HG02642 (cell line): ENCODE data around the gene EPB41L4A.
"Not testable (repeated sequence)": the region's sequence is repeated elsewhere in the genome, so short reads cannot be mapped to it uniquely, and the experiment has no call there.

Experiments
- ATAC-seq: cut with Tn5 transposase; IDR thresholded peaks from one replicate; pipeline ENCODE4 v1.9.1; 2021; ENCODE audit warnings: mild to moderate bottlenecking; ENCODE audit not compliant: unreplicated experiment, poor library complexity

Gene EPB41L4A

GRCh38 chr5:112222997-112223396, 196.1 kb downstream of the EPB41L4A start:
- not testable (repeated sequence) for ATAC-seq

DNA sequence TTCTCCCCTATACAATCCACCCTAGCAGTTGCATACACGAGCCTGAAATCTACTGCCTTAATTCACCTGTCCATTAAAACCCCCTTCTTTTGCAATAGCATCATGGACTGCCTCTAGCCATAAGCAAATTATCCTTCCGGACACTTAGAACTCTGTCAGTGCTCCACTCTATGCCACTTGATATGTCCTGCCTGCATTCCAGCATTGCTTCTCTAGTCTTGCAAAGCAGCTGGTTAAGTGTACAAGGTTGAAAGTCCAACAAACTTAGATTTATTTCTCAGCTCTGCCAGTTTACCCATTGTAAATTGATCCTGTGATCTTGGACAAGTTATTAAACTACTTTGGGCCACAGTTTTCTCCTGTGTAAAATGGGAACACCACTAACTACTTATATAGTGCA, 197.9 kb downstream of the EPB41L4A start:
- no peak for ATAC-seq

GRCh38 chr5:112219000-112219399, 200.1 kb downstream of the EPB41L4A start:
- ATAC-seq, result no peak

DNA sequence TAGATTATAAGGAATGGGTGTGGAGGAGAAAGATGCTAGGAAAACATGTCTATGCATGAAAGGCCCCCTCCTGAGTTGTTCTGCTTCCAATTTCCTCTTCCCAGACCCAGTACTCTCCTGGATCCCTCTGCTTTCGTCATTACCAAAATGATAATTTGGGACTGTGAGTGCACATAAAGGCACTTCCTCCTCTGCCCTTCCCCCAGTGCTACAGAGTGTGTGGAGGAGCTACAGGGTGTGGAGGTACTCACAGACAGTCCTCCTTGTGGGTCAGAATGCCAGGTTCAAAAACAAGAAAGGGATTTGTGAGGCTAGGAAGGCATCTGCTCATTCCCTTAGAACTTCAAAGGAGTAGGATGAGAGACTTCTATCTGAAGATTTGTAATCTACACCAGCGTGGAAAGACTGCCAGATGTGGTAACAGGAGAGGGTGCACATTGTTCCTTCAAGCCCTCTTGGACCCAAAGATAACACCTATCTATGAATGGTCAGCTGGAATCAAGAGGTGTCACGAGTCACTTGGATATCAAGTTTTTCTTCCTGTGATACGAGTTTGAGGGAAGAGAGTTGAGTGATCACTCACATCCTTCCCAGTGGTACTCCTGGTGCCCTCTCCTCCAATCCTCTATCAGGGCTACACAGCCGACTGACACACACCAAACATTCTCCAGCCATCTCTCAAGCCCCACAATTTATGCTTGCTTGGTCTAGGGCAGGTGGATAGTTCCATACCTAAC, 201.1 kb downstream of the EPB41L4A start:
- ATAC-seq, result no peak

DNA sequence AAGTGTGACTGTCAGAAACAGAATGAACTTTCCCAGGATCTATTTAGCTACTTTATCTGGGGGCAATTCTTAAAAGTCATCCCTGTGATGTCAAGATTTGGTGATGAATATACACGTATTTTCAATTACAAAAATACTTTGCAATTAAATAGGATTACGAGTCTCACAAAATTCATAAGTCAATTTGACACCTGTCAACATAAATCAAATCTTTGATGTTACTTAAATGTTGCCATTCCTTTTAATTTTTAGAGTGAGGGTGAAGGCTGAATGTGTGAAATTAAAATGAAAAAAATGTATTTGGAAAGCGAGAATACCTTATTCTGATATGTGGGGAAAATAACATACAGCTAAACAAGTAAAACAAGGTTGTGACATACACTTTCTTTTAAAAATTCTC, 202.9 kb downstream of the EPB41L4A start:
- no peak for ATAC-seq

DNA sequence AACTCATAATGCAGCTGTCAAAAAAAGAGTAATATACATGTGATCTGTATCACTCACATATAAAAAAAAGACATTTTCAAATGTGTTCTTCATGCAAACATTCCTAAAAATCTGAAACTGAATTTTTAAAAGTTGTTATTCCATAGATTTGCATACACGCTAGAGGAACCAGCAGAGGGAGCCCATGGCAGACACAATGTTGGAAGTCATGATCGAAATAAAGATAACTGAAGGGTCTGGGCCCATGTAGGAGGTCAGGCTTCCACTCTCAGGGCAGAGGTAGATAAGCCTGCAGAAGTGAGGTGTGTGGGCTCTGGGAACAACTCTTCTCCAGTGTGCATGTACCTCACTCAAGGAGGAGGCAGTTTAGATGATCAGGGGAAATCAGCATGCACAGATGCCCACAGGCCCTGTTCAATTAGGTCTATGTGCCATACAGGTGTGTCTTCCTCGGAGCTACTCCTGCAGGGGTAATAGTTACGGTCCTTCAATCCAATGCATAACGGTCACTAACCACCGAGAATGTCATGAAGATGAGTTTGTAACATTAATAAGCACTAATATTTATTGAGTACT, 208.6 kb downstream of the EPB41L4A start:
- no peak for ATAC-seq

DNA sequence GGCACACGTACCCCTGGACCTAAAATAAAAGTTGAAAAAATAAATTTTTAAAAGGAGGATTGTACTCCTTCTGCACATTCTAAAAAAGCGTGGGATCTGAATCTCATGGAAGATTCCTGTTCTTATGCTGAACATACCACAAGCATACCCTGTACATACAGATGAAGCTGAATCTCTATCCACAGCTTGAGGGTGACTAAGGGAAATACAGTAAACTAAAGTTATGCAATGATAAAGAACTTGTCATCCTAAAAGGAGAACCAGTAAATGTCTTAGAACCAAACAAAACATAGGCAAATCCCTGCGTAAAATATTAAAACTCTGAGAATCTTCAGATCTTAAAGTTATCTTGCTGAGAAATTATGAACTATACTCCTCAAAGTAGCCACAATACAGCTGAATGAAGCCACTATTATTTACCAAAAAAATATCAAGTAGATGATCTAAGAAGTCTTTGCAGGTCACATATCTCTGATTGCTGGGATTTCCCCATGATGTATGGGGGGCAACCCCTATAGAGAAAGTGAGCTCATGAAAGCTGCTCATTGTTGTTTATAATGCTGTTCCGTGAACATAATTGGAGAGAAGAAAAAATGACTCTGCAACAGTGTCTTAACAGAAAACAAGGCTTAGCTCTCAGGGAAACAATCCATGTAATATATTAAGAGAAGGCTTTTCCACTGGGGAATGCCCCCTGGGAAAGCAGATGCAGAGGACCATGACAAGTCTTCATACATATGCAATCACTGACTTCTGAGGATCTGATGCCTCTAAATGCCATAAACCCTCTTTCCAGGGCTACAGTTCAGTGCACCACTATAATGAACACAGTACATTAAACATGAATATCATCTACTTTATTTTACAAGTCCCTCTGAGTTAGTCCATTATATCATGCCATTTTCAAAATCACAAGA, 210.1 kb downstream of the EPB41L4A start:
- no peak for ATAC-seq

DNA sequence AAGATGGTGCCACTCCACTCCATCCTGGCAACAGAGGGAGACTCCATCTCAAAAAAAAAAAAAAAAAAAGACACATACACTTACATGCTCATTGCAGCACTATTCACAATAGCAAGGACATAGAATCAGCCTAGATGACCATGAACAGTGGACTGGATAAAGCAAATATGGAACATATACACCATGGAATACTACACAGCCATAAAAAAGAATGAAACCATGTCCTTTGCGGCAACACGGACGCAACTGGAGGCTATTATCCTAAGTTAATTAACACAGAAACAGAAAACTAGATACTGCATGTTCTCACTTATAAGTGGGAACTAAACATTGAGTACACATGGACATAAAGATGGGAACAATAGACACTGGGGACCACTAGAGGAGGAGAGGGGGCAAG, 210.9 kb downstream of the EPB41L4A start:
- ATAC-seq, result not testable (repeated sequence)

DNA sequence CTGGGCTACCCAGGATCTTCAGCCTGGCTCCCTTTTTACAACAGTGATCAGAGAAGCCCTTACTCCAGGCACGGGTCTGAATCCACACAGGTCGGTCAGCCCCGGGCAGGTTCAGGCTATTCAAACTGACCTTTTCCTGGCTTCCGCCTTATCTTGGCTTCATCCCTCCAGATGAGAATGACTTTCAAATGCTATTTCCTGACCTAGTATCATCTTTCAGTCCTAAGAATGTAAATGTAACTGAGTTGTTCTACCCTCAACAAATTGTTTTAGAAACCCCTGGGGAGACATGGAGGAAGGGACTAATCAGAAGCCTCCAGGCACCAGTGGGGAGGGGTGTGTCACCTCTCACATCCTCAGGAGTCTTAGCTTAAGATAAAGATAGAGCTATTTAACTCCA, 213.2 kb downstream of the EPB41L4A start:
- no peak for ATAC-seq

DNA sequence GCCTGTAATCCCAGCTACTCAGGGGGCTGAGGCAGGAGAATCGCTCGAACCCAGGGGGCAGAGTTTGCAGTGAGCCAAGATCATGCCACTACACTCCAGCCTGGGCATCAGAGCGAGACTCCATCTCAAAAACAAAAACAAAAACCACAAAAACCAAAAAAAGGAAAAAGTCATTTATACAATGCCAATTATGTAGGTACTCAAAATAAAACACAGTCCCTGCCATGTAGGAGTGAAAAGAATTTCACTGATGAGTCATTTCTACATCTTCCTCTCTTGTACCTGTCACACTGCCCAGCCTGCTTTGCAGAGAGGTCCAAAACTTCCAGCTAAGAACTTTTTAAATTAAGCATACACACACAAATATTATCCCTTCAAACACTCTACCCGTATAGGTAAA, 215.8 kb downstream of the EPB41L4A start:
- no peak for ATAC-seq

DNA sequence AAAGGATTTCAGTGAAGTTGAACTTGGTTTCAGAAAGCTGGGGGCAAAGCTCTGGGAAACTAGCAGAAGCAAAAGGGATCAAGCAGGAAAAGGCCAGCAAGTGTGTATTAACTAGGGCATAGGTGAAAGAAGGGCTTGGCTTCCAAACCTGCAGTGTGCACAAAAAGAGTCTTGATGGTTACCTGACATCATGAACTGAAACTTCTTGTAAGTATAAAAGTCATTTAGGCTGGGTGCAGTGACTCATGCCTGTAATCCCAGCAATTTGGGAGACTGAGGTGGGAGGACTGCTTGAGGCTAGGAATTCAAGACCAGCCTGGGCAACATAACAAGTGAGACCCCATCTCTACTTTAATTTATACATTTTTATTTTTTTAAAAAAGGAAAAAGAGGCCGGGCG, 216.4 kb downstream of the EPB41L4A start:
- no peak for ATAC-seq

GRCh38 chr5:112201141-112201540, 217.9 kb downstream of the EPB41L4A start:
- ATAC-seq, result no peak

- no peak for ATAC-seq
These were observed 218.9 kb downstream of the EPB41L4A start for GRCh38 chr5:112200131-112200530.

DNA sequence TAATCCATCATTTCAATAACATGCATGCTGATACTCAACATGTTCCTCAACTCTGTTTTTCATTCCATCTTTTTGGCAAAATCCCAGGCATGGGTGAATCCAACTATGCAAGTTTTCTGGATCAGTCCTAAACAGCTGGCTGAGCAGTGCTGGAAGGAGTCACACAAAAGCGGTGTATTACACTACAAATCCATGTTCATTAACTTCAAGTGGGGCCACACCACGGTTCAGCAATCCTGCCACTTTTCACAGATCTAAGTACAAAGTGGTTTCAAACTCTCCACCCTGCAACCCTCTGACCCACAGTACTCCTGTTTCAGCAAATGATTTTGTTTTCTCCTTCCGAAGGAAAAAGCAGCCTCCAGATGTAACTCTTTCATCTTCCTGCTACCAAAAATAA, 222.5 kb downstream of the EPB41L4A start:
- no peak for ATAC-seq

DNA sequence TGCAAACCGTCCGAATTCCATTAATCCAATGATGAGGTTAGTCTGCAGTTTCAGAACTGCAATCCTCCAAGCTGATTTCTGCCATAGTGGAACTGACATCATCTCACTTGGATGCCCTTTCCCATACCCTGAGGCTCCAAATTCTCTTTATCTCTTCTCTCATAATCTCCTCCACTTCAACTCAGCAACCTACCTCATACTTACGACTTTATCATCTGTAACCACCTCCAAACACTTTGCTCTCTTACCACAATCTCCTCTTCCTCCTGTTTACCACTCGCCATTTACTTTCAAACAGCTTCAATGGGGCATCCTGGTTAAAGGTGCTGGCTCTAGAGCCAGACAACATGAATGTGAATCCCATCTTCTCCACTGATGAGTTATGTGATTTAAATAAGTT, 223.2 kb downstream of the EPB41L4A start:
- no peak for ATAC-seq

- no peak for ATAC-seq
These were observed 226.2 kb downstream of the EPB41L4A start for GRCh38 chr5:112192866-112193265.

DNA sequence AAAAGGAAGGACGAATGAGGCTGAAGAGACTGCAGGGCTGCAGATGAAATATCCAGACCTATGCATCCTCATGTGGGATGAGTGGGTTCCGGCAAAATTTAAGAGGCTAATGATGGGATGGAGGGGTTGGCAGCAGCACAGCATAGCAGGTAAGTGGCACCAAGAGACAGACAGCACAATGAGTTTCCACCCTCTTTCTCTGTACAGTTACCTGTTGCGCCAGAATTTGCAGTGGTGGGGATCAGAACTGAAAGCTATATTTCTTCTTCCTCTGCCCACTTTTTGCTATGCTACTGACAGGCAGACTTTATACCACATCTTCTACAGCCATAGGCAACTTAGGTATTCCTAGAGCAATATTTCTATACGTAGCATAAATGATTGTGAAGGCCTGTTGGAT, 227.0 kb downstream of the EPB41L4A start:
- ATAC-seq, result no peak

- ATAC-seq, result no peak
These were observed 229.7 kb downstream of the EPB41L4A start for GRCh38 chr5:112189391-112189790.

DNA sequence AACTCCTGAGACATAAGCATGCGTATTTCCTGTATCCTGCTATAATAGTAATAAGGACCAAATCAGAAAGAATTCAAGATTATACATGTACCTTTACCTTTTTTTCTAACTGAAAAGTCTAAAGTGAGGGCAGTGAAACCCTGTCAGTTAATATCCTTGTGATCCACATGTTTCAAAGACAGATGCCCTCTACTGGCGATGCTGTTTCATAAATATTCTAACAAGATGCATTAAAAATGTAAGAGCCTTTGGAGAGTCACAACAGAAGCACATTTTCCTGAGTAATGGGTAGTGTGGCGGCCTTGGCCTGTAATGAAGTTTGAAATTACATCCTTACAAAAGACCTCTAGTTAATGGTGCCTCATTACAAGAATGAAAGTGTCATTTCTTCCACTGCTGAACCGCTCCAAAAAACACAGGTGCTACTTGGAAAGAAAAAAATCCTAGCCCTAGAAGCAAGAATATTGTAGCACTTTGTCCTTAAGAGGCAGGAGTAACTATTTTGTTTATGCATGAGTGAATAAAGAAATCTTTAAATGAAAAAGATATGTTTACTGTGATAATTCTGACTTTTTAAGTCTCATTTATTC, 232.6 kb downstream of the EPB41L4A start:
- ATAC-seq, result no peak

GRCh38 chr5:112183874-112184273, 235.2 kb downstream of the EPB41L4A start:
- no peak for ATAC-seq
